Mesenteric fat pad (tissue), 1 donor: ENCODE data around the gene ECE1. TPM values are rescaled to one million over a fixed set of nuclear protein-coding genes. Genes with fewer than 3 reads are reported as not detected.

Experiments
- DNase-seq: peaks from one replicate; pipeline ENCODE4 v3.0.0-alpha.2; 2020; ENCODE audit warnings: low spot score
- total RNA-seq: library from RNA; stranded (reverse); fragmentation: NEBNext Ultra II Directional; extraction: Animal tissue kit (Norgen Biotek cat#: 25700); gene quantifications from one replicate; pipeline ENCODE4 v1.2.1, GENCODE V29; 2021
- donor health status: DM: yes; HTN: yes; CAD: no.

Gene ECE1
- total RNA-seq, 1 donor from 2014 or later = 156 TPM

DNA sequence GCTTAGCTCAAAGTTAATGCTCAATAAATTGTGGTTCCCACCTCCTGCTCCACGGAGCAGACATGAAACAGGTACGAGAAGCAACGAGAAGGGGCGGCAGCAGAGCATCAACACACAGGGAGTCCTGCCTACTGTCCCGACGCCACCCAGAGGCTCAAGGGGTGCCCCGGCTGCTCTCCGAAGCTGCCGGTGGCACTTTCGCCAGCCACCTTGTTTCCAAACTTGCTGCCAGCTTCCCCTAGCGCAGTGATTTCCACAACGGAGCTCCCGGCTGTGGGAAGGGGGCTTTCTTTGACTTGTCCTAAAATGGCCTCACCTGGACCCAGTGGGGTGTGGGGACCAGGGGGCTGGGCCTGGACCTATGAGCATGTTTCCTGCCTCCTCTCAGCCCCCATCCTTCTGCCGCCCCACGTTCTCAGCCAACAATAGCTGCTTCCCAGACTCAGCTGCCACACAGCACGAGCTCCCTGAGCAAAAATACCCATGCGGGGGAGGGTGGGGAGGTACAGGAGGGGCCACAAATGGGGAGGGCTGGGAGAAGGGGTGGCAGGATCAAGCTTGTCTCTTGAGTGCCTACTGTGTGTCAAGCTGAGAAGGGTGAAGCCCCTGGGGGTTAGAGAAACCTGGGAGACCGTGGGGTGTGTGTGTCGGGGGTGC is 35.6 kb upstream of the ECE1 start:
- DNase-seq = no peak

DNA sequence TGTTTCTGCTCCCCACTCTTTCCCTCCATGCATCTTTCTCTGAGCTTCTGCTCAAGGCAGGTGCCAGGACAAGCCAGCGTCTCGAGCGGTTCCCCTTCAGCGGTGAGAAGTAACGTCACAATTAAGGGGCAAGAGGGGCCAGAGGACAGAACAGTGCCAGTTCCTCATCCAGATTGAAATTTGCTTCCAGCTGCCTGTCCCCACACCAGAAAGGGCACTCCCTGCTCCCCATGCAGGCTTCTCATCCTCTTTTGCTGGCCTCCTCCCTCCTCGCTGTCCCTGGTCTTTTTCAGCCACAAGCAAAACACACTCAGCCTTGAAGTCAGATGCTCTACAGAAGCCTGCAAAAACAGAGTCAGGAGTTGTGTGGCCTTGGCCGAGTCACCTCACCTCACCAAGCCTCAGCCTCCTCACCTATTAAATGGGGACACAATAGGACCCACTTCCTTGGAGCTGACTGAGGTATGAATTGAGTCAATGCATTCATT is 35.0 kb upstream of the ECE1 start:
- no peak for DNase-seq

DNA sequence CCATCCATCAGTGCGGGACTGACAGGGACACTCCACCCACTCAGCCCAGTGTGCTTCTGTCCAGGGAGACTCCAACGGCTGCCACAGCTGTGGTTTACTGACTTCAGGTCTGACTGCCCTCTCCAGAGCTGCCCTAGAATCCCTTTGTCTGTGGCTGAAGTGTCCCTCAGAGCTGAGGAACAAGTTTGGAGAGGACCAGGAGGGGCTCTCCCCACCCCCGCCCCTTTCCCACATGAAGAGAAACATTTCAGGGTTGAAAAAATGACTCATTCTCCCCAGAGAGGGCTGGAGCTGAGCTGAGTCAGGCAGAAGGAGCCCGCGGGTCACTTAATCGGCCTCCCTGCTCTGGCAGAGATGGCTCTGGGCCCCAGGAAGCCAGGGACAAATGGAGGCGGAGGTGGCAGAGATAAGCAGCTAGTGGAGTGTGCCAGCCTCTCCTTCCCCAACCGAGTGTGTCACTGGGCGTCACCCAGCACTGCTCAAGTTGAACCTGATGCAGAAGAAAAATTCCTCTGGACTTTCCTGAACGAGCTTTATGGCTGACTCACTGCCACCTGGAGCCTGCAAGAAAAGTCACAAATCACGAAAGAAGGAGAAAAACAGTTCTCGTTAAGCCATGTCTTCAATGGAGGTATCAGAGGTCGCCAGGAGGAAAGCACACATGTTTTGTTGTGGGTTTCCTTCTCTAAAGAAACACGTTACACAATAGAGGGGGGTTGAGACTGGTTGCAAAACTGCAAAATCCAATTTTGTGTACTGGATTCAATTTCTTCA is 34.3 kb upstream of the ECE1 start:
- DNase-seq = no peak

DNA sequence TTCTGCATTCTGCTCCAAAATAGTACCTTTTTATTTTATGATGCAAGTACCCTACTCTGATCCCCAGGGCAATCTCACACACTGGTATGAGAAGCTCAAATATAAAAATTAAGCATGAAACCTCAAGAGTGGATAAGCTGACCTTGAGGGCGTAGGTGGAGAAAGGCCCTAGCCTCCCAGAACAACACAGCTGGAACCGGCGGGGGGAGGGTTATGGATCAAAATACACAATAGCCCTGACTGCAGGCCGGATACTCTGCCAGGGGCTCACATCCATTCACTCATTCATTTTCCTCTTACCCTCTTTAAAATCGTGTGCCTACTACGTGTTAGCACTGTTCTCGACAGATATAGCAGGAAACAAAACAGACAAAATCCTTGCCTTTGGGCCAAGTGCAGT is 32.8 kb upstream of the ECE1 start:
- no peak for DNase-seq

DNA sequence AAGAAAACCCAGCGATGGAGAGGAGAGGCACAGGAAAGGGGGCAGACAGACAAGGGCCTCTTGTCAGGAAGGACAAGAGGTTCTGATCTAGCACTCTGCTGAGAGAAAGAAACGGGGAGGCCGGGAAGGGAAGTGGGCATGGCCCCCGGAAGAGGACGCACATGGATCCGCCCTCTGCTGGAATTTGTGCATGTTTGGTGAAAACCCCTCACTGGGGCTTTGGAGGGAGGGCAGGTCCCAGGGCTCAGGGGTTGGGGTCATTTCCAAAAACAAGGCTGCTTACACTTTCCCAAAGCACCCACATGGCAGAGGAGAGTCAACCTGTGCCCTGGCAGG is 32.4 kb upstream of the ECE1 start:
- no peak for DNase-seq

DNA sequence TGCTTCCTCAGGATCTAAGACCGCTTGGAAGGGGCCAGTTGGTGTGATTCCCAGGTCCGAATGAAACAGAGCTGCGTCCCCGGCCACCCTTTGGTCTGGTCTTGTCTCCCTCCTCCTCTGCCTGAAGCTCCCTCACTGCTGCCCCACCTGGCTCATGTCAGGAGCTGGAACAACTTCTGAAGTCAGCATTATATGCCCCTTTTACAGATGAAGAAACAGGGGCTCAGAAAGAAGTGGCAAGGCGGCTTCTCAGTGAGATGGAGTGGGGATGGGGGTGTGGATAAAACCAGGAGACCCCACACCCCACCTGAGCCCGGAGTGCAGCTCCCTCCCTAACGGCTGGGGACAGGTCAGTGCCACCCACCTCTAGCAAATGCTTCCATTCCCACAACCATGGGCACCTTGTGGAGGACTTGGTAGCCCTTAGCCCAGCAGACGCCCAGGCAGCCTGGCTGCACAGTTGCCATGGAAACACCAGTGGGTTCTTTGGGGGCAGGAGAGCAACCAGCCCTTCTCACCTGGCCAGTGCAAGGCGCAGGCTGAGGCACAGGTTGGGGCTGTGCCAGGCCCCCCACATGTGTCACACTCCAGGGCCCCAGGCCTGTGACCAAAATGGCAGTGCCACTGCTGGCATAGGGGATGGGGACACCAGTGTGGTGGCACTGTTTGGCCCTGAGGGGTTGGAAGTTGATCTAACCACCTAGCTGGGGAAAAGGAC is 31.9 kb upstream of the ECE1 start:
- no peak for DNase-seq

DNA sequence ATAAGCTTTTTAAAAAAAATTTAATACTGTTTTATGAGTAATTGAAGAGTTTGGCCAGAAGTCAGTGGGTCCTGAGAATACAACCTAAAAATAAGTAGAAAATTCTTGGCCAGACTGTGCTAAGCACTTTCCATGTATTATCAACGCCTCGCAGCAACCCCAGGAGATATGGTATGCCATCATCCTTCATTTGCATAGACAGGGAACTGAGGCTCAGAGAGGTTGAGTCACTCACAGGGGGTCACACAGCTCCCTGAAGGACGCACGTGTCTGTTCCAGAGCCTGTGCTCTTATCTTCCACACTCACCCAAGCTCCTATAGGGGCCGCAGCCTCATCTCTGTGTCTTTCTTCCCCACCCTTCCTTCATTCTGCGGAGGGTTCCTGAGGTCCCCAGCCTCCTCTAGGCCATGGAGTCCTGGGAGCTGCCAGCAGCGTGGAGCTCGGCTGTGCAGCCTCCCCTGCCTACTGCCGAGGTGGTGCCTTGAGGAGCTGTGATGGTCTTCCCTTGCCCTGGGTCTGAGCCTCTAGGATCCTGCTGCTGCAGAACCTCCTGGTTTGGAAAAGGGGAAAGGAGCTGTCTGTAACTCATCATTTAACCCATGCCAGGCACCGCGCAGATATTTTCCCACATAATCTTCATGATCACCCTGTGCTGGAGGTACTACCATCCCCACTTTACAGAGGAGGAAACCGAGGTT is 30.3 kb upstream of the ECE1 start:
- no peak for DNase-seq

DNA sequence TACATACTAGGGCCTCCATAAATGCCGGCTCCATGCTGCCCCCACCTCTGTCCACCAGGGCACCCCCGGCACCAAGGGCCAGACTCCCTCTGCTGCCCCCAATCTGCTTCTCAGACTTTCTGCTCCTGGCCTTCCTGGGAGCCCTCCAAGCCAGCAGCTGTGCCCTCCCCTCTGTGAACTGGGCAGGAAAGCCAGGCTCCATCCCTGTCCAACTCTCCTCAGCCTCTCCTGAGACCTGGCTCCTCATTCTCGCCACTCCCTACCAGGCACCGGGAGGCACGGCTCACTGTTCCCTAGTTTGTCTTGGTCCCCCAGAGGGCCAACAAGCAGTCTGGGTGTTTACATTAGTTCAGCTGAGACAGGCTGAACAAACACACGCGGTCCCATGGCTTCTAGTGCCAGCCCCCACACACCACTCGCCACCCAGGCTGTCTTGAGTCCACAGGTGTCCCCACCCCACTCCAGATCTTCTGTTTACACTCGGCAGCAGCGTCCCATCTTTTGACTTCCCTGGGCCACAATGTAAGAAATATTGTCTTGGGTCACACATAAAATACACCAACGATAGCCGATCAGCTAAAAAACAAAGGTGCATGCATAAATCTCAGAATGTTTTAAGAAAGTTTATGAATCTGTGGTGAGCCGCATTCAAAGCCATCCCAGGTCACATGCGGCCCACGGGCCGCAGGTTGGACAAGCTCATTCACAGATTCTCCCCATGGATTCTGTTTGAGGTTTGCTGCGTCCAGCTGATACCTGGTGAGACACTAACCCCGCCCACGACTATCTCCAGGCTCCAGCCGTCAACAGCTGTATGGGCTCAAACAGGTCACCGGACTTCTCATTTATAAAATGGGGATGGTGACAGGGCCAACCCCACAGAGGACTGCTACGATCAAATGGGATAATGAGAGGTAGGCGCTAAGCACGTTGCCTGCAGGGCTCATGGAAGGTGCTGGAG is 29.5 kb upstream of the ECE1 start:
- DNase-seq = no peak

DNA sequence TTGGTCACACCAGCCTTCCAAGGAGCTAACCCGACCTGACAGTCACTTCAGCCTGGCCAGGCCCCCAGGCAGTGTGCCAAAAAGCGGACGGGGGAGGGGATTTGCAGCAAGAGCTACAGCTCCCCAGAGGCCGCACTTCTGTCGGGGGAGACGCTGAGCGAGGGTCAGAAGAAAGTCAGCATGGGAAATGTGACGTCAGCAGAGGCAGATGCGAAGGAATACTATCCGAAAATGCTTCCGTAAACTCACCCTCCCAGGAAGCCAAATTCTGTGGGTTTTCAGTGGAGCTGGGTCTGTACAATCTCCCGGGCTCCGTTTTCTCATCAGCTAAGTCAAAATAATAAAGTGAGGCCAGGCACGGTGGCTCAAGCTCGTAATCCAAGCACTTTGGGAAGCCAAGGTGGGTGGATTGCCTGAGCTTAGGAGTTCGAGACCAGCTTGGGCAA is 28.5 kb upstream of the ECE1 start:
- peak; percentile 96 for DNase-seq

DNA sequence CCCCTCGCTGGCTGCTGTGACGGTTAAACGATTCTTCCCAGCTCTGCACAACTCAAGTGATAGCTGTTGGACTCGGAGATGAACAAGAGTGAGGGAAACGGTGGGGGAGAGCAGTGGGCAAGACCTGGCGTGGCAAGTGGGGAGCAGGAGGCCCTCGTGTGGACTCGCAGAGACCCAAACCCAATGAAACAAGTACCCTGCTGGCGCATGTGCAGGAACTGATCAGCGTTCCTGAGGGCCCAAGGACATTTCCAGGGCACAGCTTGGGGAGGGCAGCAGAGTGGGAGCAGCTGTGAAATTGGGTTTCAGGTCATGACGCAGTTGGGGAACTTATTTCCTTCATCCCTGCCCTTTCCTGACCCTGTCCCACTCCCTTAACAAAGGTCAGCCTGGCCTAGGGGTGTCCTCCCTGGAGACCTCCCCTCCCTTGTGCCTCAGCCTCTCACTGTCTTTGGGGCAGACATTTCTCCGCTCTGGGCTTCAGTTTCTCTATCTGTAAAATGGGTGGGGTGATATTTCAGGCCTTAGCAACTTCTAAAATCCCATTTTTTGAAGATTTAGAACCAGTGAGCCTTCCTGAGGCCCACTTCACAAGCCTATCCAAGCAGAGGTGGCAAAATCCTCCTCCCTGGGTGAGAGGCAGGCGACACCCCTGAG is 27.9 kb upstream of the ECE1 start:
- DNase-seq = no peak

DNA sequence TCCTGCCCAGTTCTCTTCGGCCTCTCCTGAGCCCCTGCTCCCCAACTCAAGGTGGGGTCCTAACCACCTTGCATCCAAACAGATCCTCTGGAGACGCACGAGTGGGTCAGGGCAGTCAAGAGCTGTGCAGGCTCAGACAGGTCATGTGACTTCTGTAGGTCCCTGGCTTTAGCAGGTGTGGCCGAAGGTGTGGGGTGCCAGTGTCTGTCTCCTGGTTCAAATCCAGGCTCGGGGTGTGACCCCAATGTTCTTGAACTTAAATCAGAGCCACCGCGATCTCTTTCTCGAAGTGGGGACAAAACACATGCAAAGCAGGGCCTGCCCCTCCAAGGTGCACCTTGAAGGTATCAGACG is 27.4 kb upstream of the ECE1 start:
- DNase-seq = no peak

DNA sequence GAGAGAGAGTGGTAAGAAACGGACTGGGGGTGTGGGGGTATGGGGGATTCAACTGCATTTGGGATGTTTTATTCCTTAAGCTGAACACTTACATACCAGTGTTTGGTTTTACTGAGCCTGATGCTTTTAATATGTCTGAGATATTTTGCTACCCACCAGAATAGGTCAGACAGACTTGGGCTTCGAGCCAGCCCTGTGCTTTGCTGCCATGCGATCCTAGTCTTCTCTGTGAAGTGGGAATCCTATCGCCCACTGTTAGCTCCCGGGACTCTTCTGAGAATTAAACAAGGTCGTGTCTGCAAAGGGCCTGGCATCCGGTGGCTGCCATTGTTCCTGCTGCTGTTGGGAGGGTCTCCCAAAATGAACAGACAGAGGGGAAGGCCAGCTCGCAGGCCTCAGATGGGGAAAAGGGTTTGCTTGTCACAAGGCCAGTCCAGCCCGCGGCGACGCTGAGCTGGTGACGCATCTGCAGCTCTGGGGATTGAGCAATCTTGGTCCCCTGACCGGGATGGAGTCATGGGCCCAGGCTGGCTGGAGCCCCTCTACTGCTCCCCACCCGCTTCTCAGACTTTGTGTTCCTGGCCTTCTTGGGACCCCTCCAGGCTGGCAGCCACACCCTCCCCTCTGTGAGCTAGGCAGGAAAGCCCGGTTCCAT is 26.9 kb upstream of the ECE1 start:
- peak; percentile 93 for DNase-seq

DNA sequence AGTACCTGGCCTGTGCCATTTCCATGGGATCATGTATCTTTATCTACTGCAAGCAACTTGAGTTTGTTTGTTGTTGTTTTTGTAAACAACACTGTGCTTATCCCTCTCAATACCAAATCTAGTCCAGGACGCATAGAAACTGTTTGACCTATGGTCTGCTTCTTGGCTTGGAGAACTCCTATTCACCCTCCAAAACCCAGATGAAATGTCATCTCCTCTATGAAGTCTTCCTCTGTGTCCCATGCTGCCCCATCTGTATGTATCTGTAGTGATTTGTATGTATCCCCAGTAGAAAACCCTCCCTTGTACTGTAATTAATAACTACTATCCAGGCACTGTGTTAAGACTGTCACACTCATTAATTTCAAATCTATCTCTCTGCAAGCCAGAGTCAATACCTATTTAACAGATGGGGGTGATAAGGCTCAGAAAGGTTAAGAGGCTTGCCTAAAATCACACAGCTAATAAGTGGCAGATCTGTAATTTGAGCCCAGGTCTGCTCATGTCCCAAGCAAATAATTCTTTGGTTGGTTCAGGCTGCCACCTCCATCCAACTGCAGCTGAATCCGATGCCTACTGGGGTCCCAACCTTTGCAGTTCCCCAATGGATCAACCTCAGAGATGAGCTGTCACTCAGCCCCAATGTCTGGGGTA is 24.6 kb upstream of the ECE1 start:
- no peak for DNase-seq

DNA sequence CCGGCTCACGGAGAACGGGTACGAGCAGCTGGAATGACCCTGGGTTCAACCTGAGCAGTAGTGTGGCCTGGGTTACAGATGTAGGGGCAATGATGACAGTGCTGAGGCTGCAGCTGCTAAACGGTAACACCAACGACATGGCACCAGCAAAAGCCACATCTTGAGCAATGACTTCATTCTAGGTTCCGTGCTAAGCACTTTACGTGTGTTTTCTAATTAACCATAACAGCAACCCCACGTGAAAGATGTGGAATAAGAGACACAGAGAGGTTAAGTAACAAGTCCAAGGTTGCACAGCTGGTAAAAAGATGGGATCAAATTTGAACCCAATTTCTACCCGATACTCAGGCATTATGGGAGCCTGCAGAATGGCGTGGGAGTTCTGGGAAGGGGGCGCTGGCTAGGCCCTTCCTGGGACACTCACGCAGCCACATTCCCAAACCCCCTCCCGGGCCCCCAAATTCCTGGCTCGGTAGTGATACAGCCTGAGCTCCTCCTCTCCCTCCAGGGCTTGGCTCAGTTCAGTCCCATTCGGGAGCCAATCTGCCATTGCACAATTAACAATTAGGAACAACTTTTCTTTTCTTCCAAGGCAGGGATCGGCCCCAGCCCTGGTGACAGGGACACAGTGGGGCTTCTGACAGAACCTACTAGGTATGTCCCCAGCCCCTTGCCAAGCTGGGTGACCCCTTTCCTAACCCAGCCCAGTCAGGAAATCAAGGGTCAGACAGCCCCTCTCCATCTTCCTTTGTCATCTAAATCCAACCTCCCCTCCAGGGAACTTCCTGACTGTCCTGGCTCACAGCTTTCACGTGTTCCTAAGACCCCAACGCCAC is 23.8 kb upstream of the ECE1 start:
- DNase-seq = no peak

DNA sequence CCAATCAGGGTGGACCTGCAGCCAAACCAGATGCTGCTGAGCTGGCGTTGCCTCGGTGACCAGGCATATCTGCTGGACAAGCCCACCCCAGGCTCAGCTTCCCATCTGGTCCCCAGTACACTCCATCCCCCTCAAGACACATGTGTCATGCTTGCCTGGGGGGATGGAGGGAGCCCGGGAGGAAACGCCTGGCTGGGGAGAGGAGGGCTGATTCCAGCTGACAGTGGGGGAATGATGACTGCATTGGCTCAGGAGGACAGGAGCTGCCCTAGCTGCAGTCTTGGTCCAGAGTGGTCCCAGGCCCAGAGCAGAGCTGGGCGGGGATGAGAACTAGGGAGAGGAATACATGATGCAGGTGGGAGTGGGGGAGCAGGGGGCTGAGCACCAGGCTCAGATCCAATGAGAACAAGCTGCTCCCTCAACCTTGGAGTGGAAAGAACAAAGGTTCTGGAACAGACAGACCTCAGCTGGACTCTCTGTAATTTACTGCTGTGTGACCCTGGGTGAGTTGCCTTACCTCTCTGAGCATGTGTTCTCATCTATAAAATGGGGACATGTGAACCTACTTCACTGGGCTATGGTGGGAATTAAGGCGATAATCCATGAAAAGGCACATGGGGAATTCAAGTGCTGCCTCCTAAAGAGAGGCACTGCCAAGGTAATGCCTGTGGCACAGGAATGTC is 23.1 kb upstream of the ECE1 start:
- DNase-seq = no peak

DNA sequence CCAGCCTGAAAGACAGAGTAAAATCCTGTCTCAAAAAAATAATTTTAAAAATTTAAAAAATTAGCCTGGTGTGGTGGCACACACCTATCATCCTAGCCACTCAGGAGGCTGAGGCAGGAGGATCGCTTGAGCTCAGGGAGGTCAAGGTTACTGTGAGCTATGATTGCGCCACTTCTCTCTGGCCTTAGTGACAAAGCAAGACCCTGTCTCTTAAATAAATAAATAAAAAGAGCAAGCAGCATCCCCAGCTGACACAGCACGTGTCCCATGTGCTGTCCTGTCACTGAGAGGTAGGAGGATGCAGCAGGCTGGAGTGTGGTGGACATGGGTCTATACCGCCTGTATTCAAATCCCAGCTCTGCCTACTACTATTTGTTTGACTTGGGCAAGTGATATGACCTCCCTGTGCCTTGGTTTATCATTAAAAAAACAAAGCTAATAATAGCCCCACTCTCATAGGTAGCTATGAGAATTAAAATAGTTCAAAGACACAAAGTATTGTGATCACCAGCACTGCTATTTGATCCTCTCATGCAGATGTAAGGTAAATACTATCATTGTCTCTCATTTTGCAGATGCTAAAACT is 22.2 kb upstream of the ECE1 start:
- DNase-seq = no peak

DNA sequence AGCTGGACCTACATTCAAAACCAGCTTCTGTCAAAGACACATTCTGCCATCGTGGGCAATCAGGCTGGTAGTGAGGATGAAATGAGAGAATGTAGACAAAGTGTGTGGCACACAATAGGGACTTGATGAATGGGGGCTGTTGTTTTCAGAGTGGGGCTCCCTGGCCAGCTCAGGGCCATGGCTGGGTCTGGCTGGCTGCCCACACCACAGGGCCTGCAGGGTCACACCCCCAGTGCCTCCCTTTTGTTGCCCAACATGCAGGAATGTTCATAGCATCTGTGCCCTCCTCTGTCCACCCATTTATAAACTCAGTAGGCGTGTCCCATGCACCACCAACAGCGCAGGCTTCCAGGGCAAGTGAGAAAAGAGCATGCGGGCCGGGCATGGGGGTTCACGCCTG is 20.8 kb upstream of the ECE1 start:
- DNase-seq = no peak
